Mucosa of gallbladder (tissue), 1 donor: ENCODE data around the gene COL26A1. TPM values are rescaled to one million over a fixed set of nuclear protein-coding genes. Genes with fewer than 3 reads are reported as not detected.
A peak's percentile ranks its signal among the peaks of the same experiment; 100 is the strongest.

Experiments
- DNase-seq: peaks from one replicate; pipeline ENCODE4 v3.0.0-alpha.2; 2020; ENCODE audit warnings: low spot score
- total RNA-seq: library from RNA; stranded (reverse); gene quantifications from one replicate; pipeline ENCODE4 v1.2.1, GENCODE V29; 2021
- donor health status: DM: no; HTN: no; CAD: no.

COL26A1 gene
- total RNA-seq, 1 donor from 2014 or later = 0.29 TPM

- DNase-seq = no peak
Observed at GRCh38 chr7:101534873-101535272, 172.2 kb downstream of the COL26A1 start.

GRCh38 chr7:101535351-101535751 lies 172.7 kb downstream of the COL26A1 start:
- no peak for DNase-seq

- no peak for DNase-seq
Observed at GRCh38 chr7:101536232-101536631, 173.6 kb downstream of the COL26A1 start.

GRCh38 chr7:101536668-101537067 lies 174.0 kb downstream of the COL26A1 start:
- DNase-seq = no peak

- DNase-seq = no peak
Observed at GRCh38 chr7:101537205-101537604, 174.5 kb downstream of the COL26A1 start.

GRCh38 chr7:101537935-101538595 lies 175.4 kb downstream of the COL26A1 start:
- DNase-seq = no peak

- peak; percentile 32 for DNase-seq
Observed at GRCh38 chr7:101538596-101539459, 176.2 kb downstream of the COL26A1 start.

GRCh38 chr7:101539784-101540183 lies 177.1 kb downstream of the COL26A1 start:
- DNase-seq = no peak

- DNase-seq = peak; percentile 73
Observed at GRCh38 chr7:101542527-101543241, 180.0 kb downstream of the COL26A1 start.

GRCh38 chr7:101543242-101543766 lies 180.6 kb downstream of the COL26A1 start:
- DNase-seq = no peak

- DNase-seq = no peak
Observed at GRCh38 chr7:101543846-101544245, 181.2 kb downstream of the COL26A1 start.

- no peak for DNase-seq
Observed at GRCh38 chr7:101545441-101546190, 182.9 kb downstream of the COL26A1 start.

- no peak for DNase-seq
Observed at GRCh38 chr7:101546308-101546936, 183.7 kb downstream of the COL26A1 start.

- DNase-seq = no peak
Observed at GRCh38 chr7:101547022-101547915, 184.6 kb downstream of the COL26A1 start.

- DNase-seq = no peak
Observed at GRCh38 chr7:101547916-101548661, 185.4 kb downstream of the COL26A1 start.

GRCh38 chr7:101549734-101550133 lies 187.1 kb downstream of the COL26A1 start:
- no peak for DNase-seq

GRCh38 chr7:101550641-101551541 lies 188.2 kb downstream of the COL26A1 start:
- DNase-seq = no peak
